ENCODE data around the gene SLC6A14.

DNA sequence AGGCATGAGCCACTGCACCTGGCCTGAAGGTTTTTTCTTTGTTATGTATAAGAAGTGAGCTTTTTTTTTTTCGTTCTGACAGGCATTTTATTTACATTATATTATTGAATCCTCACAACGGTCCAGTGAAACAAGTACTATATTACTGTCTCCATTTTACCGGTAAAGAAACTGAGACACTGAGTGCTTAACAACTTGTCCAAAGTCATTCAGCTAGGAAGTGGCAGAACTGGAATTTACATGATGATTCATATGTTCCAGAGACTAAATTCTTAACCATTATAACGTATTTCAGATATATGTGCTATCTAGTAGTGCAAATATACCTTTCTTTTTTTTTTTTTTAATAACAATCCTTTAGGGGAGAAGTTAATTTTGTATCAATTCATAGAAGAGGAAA, 18.4 kb upstream of the SLC6A14 start:
- TF ChIP-seq YY1 (IDR thresholded peaks at IDR 0.05; ENCODE audit: insufficient read depth, insufficient read length) (no peak), ZNF274 (IDR thresholded peaks at IDR 0.05; ENCODE audit: low read depth, low read length) (no peak), SUZ12 (IDR thresholded peaks at IDR 0.05; ENCODE audit: extremely low read depth, insufficient read depth, insufficient read length) (no peak)

Data from NT2/D1 (cell line).